Jurkat, Clone E6-1 (cell line): Measurements from ENCODE around the gene CNGA3.
A peak's percentile ranks its signal among the peaks of the same experiment; 100 is the strongest.
"Not testable (repeated sequence)": the region's sequence is repeated elsewhere in the genome, so short reads cannot be mapped to it uniquely, and the experiment has no call there.

Source experiments
- DNase-seq: peaks from one replicate; pipeline ENCODE4 v3.0.0-alpha.2; 2011; ENCODE audit warnings: low read depth, low spot score
- H3K4me3 ChIP-seq: 2 replicates; pipeline ENCODE4 v1.5.1; 2011; ENCODE audit warnings: mild to moderate bottlenecking, low read length, control low read depth, moderate library complexity

CNGA3 gene

DNA sequence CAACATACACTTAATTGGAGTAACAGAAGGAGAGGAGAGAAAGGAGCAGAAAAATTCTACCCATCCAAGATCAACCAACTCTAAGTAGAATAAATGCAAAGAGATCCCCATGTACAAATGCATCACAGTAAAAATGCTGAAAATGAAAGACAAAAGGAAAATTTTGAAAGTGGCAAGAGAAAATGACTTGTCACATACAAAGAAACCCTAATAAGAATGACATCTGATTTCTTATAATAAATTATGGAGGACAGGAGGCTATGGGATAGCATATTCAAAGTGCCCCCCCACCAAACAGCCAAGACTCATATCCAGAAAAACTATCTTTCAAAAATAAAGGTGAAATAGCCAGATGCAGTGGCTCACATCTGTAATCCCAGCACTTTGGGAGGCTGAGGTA is 76.2 kb downstream of the CNGA3 start:
- no peak for DNase-seq
- no peak overlapping the region for H3K4me3 ChIP-seq

- H3K4me3 ChIP-seq, result no peak overlapping the region
- DNase-seq, result no peak
Observed at GRCh38 chr2:98426771-98427170, 80.5 kb downstream of the CNGA3 start.

DNA sequence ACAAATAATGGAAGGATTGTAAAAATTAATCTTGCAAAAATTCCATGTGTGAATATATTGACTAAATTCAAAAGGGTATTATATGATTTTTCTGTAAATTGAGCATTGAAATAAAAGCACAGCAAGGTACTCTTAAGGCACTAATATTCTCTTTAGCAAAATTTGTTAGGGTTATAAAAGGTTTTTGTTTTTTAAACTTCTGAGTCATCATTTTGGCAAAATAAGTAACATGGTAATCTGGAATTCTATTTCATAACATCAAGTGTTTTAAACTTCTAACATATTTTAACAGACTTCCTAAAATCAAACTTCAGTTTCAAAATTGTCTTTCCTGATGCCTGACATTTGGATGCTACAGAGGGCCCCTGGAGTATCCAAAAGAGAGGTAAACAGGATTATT is 85.9 kb downstream of the CNGA3 start:
- no peak for DNase-seq
- no peak overlapping the region for H3K4me3 ChIP-seq

DNA sequence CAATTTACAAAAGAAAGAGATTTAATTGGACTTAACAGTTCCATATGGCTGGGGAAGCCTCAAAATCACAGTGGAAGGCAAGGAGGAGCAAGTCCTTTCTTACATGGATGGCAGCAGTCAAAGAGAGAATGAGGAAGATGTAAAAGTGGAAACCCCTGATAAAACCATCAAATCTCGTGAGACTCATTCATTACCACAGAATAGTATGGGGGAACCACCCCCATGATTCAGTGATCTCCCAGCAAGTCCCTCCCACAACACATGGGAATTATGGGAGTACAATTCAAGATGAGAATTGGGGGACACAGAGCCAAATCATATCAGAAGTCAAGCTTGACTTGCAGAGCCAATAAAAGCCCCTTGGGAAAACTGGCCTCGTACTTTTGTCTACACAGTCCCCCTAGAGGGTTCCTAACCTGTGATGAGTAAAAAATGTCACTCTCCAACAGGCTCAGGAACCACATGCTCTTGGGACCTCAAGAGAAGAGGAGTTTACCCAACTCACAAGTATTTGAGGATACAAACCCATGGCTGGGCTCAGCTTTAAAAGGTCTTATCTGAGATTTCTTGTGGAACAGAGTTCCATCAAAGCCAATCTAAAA is 87.2 kb downstream of the CNGA3 start:
- no peak overlapping the region for H3K4me3 ChIP-seq
- no peak for DNase-seq

- no peak for DNase-seq
- no peak overlapping the region for H3K4me3 ChIP-seq
Observed at GRCh38 chr2:98434492-98434891, 88.2 kb downstream of the CNGA3 start.

- not testable (repeated sequence) for H3K4me3 ChIP-seq, DNase-seq
Observed at GRCh38 chr2:98435670-98436069, 89.4 kb downstream of the CNGA3 start.

GRCh38 chr2:98436734-98437133 is 90.5 kb downstream of the CNGA3 start:
- DNase-seq, result no peak
- no peak overlapping the region for H3K4me3 ChIP-seq

DNA sequence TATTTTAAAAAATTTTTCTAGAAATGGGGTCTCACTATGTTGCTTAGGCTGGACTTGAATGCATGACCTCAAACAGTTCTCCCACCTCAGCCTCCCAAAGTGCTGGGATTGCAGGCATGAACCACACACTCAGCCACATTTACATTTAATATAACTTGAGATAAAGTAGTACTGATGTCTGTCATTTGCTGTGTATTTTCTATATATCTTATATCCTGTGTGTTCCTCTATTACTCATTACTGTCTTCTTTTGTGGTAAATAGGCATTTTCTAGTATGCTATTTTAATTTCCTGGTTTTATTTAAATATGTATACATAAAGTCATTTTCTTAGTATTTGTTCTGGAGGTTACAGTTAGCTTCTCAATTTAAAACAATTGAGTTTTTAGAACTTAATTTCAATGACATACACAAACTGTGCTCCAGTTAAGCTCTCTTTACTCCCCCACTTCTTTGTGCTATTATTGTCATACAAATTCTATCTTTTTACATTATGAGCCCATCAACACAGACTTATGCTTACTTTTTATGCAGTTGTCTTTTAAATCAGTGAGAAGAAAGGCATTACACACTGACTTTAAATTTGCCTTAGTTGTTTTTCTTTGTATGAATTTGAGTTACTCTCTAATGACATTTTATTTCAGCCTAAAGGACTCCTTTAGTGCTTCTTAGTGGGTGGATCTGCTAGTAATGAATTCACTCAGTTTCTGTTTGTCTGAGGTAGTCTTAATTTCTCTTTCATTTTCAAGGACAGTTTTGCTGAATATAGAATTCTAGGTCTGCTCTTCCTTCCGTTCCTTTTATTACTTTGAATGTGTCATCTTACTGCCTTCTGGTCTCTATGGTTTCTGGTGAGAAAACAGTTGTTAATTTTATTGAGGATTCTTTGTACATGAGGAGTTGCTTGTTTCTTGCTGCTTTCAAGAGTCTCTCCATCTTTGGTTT is 92.2 kb downstream of the CNGA3 start:
- no peak for DNase-seq
- no peak overlapping the region for H3K4me3 ChIP-seq

DNA sequence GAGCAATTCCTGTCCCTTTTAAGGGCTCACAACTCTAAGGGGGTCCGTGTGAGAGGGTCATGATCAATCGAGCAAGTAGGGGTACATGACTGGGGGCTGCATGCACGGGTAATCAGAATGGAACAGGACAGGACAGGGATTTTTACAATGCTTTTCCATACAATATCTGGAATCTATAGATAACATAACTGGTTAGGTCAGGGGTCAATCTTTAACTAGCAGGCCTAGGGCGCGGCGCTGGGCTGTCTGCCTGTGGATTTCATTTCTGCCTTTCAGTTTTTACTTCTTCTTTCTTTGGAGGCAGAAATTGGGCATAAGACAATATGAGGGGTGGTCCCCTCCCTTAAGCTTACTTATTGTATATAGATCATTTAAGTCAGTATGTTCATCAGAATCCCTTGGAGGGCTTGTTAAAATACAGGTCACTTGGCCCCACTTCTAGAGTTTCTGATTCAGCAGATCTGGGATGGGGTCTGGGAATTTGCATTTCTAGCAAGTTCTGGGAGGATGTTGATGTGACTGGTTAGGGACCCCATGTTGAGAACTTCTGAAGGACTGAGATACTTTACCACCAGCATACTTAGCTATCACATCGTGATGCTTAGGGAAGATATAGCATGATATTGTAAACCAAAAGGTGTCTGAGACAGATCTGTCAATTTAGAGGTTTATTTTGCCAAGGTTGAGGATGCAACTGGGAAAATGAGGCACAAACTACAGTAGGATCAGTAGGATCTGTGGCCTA is 95.6 kb downstream of the CNGA3 start:
- DNase-seq, result no peak
- no peak overlapping the region for H3K4me3 ChIP-seq

DNA sequence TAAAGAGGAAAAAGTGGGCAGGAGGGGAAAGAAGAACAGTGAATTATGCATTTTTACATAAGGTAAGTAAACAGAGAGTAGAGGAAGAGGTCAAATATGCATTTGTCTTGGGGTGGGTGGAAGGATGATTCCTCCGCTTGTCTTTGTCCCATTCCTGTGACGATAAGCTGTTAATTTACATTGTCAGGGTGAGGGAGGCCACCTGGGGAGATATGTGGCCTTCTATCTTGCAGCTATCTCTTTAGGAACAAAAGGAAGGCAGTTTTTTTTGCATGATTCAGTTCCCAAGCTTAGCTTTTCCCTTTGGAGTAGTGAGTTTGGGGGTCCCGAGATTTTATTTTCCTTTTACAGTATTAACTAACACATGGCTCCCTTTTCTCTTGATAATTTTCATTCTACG is 96.2 kb downstream of the CNGA3 start:
- no peak overlapping the region for H3K4me3 ChIP-seq
- DNase-seq, result no peak

DNA sequence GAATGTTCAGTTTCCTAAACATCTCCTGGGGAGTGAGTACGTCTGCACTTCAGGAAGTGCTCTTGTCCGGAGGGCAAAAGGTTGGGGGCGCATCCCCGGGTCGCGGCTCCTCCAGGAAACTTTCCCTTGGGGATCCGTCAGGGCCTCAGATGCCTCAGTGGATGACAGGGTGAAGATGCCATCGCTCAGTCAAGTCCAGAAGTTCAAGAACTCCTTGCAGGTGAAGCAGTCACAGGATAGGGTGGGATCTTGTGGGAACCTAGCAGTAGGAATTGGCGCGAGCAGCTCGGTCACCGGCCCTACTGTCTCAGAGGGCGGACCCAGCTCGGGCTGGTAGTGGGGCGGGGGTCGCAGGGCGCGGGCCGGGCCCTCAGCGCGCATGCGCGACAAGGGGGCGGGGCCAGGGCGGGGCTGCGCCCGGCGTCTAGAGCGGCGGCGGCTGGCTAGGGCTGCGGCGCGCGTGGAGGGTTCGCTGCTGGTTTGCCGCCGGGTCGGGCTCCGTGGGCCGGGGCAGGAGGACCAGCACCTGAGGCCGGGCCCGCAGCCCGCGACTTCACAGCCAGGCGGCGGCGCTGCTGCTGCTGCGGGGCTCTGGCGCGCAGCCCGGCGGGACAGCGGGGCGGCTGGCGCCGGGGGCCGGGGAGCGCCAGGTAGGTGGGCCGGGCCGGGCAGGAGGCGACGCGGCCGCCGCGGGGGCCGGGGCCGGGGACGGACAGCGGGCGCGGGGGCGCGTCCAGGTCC is 98.3 kb downstream of the CNGA3 start, which contains the start of gene INPP4A:
Gene INPP4A (plus strand): TSS at position 423 of the 741 bp plus-strand sequence. CDS start 75,191 bp downstream, outside the sequence.
- H3K4me3 ChIP-seq, result peak within 1 kb of the TSS; percentile 86
- DNase-seq, result no peak

- peak overlapping the region; percentile 86 for H3K4me3 ChIP-seq
- no peak for DNase-seq
Observed at GRCh38 chr2:98445177-98445682, 99.0 kb downstream of the CNGA3 start.

DNA sequence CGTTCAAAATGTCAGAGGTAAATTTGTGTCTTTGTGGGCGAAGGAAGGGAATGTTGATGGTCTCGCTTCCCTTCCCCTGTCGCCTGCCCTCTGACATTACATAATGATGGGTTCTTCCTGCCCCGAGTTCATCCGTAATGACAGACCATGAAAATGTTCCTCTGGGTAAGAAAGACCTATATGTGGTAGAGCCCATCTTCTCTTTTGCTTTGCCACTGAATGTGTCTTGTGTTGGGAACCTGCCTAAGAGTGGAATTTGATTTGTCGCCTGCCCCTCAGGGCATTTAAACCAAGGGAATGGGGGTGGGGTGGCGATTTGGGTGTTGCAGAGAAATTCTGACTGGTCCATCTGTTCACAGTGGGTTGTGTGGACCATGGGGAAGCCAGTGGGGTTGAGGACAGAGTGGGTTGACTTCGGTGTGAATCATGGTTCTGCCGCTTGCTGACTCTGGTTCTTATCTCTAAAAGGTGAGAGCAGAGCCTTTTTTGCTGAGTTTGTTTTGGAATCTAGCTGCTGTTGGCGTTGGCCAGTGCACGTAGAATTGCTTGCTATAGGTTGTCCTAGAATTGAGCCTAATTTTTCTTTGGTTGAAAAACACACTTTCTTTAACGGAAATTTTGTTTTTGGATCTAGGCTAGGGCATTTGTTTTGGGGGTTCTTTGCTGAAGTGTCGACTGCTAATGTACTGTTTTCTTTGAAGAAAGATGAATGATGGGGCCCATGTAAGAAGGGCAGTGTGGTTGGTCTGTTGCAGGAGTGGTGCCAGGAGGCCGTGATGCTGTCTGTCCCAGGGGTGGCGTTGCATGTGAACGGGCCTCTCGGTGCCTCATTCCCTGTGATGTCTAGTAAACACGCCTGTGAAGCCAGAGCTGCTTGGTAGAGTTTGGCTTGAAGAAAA is 99.7 kb downstream of the CNGA3 start:
- no peak for DNase-seq
- H3K4me3 ChIP-seq, result peak overlapping the region; percentile 86

DNA sequence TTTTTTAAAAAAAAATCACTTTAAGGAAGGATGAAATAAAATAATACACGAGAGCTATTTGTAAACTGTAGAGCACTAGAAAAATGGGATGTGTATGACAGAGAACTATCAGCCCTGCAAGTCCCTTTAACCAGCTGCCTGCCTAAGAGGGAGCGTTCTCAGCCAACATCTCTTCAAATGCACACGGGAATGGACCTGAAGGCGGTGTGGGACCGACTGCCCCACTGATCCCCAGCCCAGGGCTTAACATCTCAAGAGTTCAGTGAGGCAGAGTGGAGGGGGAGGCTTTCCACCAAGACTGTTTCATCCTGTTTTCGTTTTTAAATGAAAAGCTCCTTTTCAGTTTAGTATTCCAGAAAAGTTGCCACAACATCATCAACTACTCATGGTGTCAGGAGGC is 100.6 kb downstream of the CNGA3 start:
- no peak for DNase-seq
- peak overlapping the region; percentile 86 for H3K4me3 ChIP-seq
